HEK293 (cell line): ENCODE measurements around the gene TBX4.

ENCODE experiments used
- CTCF ChIA-PET: fragments of 350-600 bp; formaldehyde crosslinking; extraction: SDS; loops from one replicate; lab custom pipeline; 2021; ENCODE audit warnings: antibody characterized with exemption; lab: Yijun Ruan, JAX
- POLR2A ChIA-PET: fragments of 300-600 bp; formaldehyde crosslinking; extraction: SDS; loops from one replicate; lab custom pipeline; 2020; ENCODE audit warnings: antibody characterized with exemption, inconsistent platforms; lab: Yijun Ruan, JAX
- H3K27ac ChIP-seq: fragments of 200-500 bp; sonication (Bioruptor generic); 2 replicates; pipeline ENCODE4 v1.5.1; 2014; ENCODE audit warnings: low read depth, low read length, control low read depth, inconsistent platforms; ENCODE audit errors: extremely low read depth
- H3K36me3 ChIP-seq, 2 experiments: fragments of 200-500 bp in 1 of 2; sonication (Bioruptor generic) in 1 of 2; 1 replicate in 1 of 2; 2 replicates in 1 of 2; pipeline ENCODE4 v1.5.1; 2014 to 2017; ENCODE audit warnings: inconsistent platforms in 2 of 2, low read length in 2 of 2; ENCODE audit not compliant: control insufficient read depth in 2 of 2, insufficient read depth in 1 of 2
- H3K4me1 ChIP-seq: fragments of 200-500 bp; sonication (Bioruptor generic); 2 replicates; pipeline ENCODE4 v1.5.1; 2014; ENCODE audit warnings: mild to moderate bottlenecking, low read length, inconsistent platforms; ENCODE audit not compliant: control insufficient read depth, insufficient read depth
- H3K4me3 ChIP-seq: 2 replicates; pipeline ENCODE4 v1.5.1; 2011; ENCODE audit warnings: low read depth, mild to moderate bottlenecking, control low read depth, low read length, moderate library complexity
- H3K9me3 ChIP-seq: fragments of 200-500 bp; sonication (Bioruptor generic); 2 replicates; pipeline ENCODE4 v1.5.1; 2014; ENCODE audit warnings: low read depth, low read length, inconsistent platforms; ENCODE audit not compliant: control insufficient read depth, insufficient read depth
- IKZF3 ChIP-seq: fragments of 450-650 bp; IDR thresholded peaks from 2 replicates; pipeline ENCODE4 v1.5.0; 2018; ENCODE audit warnings: missing biosample characterization, mild to moderate bottlenecking, missing genetic modification characterization, moderate library complexity
- KLF16 ChIP-seq: fragments of 450-650 bp; formaldehyde crosslinking; IDR thresholded peaks from 2 replicates; pipeline ENCODE4 v1.5.1; 2017; ENCODE audit warnings: missing biosample characterization, missing genetic modification characterization
- KLF9 ChIP-seq: fragments of 450-650 bp; formaldehyde crosslinking; IDR thresholded peaks from 2 replicates; pipeline ENCODE4 v1.5.1; 2016; ENCODE audit warnings: missing biosample characterization, missing genetic modification characterization, low read depth
- PRDM4 ChIP-seq: fragments of 450-650 bp; formaldehyde crosslinking; IDR thresholded peaks from 2 replicates; pipeline ENCODE4 v1.5.1; 2017; ENCODE audit warnings: missing biosample characterization, missing genetic modification characterization
- REPIN1 ChIP-seq: fragments of 450-650 bp; formaldehyde crosslinking; IDR thresholded peaks from 2 replicates; pipeline ENCODE4 v1.5.1; 2017; ENCODE audit warnings: missing biosample characterization, missing genetic modification characterization, low read depth
- SP7 ChIP-seq: fragments of 450-650 bp; formaldehyde crosslinking; IDR thresholded peaks from 2 replicates; pipeline ENCODE4 v1.5.1; 2016; ENCODE audit warnings: missing biosample characterization, missing genetic modification characterization
- TRIM28 ChIP-seq: IDR thresholded peaks from 2 replicates; pipeline ENCODE4 v1.6.1; 2011; ENCODE audit warnings: low read length, control low read depth, borderline replicate concordance
- YY1 ChIP-seq: fragments of 450-650 bp; formaldehyde crosslinking; IDR thresholded peaks from 2 replicates; pipeline ENCODE4 v1.5.1; 2018; ENCODE audit warnings: missing biosample characterization, missing genetic modification characterization
- ZBTB10 ChIP-seq: fragments of 450-650 bp; formaldehyde crosslinking; IDR thresholded peaks from 2 replicates; pipeline ENCODE4 v1.5.1; 2016; ENCODE audit warnings: missing biosample characterization, missing genetic modification characterization
- ZBTB17 ChIP-seq: fragments of 450-650 bp; formaldehyde crosslinking; IDR thresholded peaks from 2 replicates; pipeline ENCODE4 v1.5.1; 2016; ENCODE audit warnings: missing biosample characterization, missing genetic modification characterization
- ZNF133 ChIP-seq: fragments of 450-650 bp; formaldehyde crosslinking; IDR thresholded peaks from 2 replicates; pipeline ENCODE4 v1.5.1; 2016; ENCODE audit warnings: missing biosample characterization, missing genetic modification characterization
- ZNF362 ChIP-seq: fragments of 450-650 bp; formaldehyde crosslinking; IDR thresholded peaks from 2 replicates; pipeline ENCODE4 v1.5.1; 2016; ENCODE audit warnings: missing biosample characterization, missing genetic modification characterization
- ZNF398 ChIP-seq: fragments of 450-650 bp; formaldehyde crosslinking; IDR thresholded peaks from 2 replicates; pipeline ENCODE4 v1.5.1; 2017; ENCODE audit warnings: missing biosample characterization, missing genetic modification characterization
- ZNF529 ChIP-seq: fragments of 450-650 bp; formaldehyde crosslinking; IDR thresholded peaks from 2 replicates; pipeline ENCODE4 v1.5.1; 2017; ENCODE audit warnings: missing genetic modification characterization, missing biosample characterization; ENCODE audit not compliant: insufficient replicate concordance
- ZNF548 ChIP-seq: fragments of 450-650 bp; formaldehyde crosslinking; IDR thresholded peaks from 2 replicates; pipeline ENCODE4 v1.5.1; 2016; ENCODE audit warnings: missing biosample characterization, missing genetic modification characterization
- ZNF580 ChIP-seq: fragments of 450-650 bp; formaldehyde crosslinking; IDR thresholded peaks from 2 replicates; pipeline ENCODE4 v1.5.1; 2016; ENCODE audit warnings: missing biosample characterization, missing genetic modification characterization
- ZNF629 ChIP-seq: fragments of 450-650 bp; formaldehyde crosslinking; IDR thresholded peaks from 2 replicates; pipeline ENCODE4 v1.5.1; 2017; ENCODE audit warnings: missing biosample characterization, missing genetic modification characterization
- ZSCAN30 ChIP-seq: fragments of 450-650 bp; IDR thresholded peaks from 2 replicates; pipeline ENCODE4 v1.5.1; 2018; ENCODE audit warnings: missing biosample characterization, mild to moderate bottlenecking, missing genetic modification characterization, moderate library complexity
- ZXDB ChIP-seq: fragments of 450-650 bp; formaldehyde crosslinking; IDR thresholded peaks from 2 replicates; pipeline ENCODE4 v1.5.1; 2016; ENCODE audit warnings: missing biosample characterization, missing genetic modification characterization
- TF ChIP-seq, protein P1 (sequence below): fragments of 450-650 bp; formaldehyde crosslinking; conservative IDR thresholded peaks from 2 replicates; pipeline ENCODE4 v1.5.1; 2016; ENCODE audit warnings: low read depth, missing biosample characterization, missing genetic modification characterization

The TBX4 gene

DNA sequence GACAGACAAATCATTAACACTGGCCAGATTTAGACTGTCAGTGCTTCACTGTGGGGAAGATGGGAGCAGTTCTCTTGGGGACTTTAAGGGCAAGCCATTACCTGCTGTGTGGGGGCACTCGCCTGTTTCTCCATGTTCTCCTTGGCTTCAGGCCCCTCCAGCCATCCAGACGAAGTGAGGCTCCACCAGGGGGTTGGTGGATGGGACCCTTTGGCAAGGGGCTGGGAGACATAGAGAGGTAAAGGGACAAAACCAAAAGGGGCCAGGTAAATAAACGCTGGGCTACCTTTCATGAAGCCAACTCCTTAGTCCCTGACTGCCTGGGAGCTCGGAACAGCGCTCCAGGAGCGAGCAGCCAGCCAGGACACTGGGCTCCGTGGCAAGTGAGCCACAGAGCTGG is 14.0 kb downstream of the TBX4 start:
- Histone ChIP-seq H3K4me3 (no peak overlapping the region), H3K36me3 (no peaks in the 10 kb centered on the region), H3K27ac (no peak overlapping the region), H3K4me1 (peaks cover 6% of the 10 kb centered on the region), H3K9me3 (no peaks in the 10 kb centered on the region)
- ChIA-PET POLR2A (no interaction called here), CTCF (interaction anchor here (0.7 to 0.9 kb wide), 2 partner anchors 38 to 84 kb away, joined by 3 read pairs; no protein-coding TSS in a partner anchor)
- no peak for TF ChIP-seq ZSCAN30
- TF ChIP-seq KLF9 (tag by site-specific recombination) = no peak
- no peak for TF ChIP-seq REPIN1 (tag by site-specific recombination)
- no peak for TF ChIP-seq ZNF398 (tag by site-specific recombination)
- no peak for TF ChIP-seq ZNF133 (tag by site-specific recombination)

DNA sequence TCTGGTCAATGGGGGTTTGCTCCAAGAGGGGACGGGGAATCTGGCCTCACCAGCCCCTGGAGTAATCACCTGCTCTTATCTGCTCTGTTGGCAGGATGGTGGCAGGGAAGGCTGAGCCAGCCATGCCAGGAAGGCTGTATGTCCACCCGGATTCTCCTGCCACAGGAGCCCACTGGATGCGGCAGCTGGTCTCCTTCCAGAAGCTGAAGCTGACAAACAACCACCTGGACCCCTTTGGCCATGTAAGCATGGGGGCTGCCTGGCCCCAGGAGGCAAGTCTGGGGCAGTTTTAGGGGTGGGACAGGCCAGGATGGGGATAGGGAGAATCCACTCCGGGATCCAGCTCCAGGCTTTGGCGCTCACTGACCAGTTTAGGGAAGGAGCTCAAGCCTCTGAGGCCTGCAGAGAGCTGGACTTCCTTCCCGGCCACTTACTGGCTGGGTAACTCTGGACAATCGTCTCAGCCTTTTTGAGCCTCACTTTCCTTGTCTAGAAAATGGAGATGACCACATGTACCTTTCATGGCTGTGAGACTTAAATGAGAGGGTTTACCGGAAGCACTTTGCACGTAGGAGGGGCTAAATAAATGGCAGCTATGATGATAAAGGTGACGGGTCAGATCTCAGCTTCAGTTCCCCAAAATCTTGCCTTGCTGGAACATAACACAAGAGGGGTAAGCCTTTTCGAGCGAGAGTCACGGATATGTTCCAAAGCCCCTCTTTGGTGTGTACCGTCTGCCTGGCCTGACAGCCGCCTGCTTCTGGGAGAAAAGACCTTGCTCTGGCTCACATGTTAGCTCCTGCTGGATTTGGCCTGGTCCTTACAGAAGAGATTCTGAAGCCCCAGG is 15.4 kb downstream of the TBX4 start:
- CTCF ChIA-PET = interaction anchor here (0.5 to 1.5 kb wide), 13 partner anchors 14 to 1246 kb away, joined by 3 to 9 read pairs (median 4); no protein-coding TSS in a partner anchor
- 0 out of 2 replicates have a peak, but pooled peaks have one; percentile 45 for TF ChIP-seq IKZF3 (tag by site-specific recombination)
- no peak for TF ChIP-seq ZNF529 (tag by site-specific recombination)
- TF ChIP-seq ZBTB10 = 0 out of 2 replicates have a peak, but pooled peaks have one; percentile 44
- TF ChIP-seq YY1 = 0 out of 2 replicates have a peak, but pooled peaks have one; percentile 16
- TF ChIP-seq TRIM28 = peak; percentile 51; the same call in 1 of the 2 replicates
- 0 out of 2 replicates have a peak, but pooled peaks have one; percentile 15 for TF ChIP-seq PRDM4 (tag by site-specific recombination)
- 0 out of 2 replicates have a peak, but pooled peaks have one; percentile 21 for TF ChIP-seq SP7
- TF ChIP-seq KLF16 = 0 out of 2 replicates have a peak, but pooled peaks have one; percentile 44
- no peak for TF ChIP-seq ZNF362 (tag by site-specific recombination)
- no peak for TF ChIP-seq ZNF629
- TF ChIP-seq, protein P1, sequence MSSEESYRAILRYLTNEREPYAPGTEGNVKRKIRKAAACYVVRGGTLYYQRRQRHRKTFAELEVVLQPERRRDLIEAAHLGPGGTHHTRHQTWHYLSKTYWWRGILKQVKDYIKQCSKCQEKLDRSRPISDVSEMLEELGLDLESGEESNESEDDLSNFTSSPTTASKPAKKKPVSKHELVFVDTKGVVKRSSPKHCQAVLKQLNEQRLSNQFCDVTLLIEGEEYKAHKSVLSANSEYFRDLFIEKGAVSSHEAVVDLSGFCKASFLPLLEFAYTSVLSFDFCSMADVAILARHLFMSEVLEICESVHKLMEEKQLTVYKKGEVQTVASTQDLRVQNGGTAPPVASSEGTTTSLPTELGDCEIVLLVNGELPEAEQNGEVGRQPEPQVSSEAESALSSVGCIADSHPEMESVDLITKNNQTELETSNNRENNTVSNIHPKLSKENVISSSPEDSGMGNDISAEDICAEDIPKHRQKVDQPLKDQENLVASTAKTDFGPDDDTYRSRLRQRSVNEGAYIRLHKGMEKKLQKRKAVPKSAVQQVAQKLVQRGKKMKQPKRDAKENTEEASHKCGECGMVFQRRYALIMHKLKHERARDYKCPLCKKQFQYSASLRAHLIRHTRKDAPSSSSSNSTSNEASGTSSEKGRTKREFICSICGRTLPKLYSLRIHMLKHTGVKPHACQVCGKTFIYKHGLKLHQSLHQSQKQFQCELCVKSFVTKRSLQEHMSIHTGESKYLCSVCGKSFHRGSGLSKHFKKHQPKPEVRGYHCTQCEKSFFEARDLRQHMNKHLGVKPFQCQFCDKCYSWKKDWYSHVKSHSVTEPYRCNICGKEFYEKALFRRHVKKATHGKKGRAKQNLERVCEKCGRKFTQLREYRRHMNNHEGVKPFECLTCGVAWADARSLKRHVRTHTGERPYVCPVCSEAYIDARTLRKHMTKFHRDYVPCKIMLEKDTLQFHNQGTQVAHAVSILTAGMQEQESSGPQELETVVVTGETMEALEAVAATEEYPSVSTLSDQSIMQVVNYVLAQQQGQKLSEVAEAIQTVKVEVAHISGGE = 0 out of 2 replicates have a peak, but pooled peaks have one; percentile 15
- 0 out of 2 replicates have a peak, but pooled peaks have one; percentile 35 for TF ChIP-seq ZNF580 (tag by site-specific recombination)
- peak; percentile 78 for TF ChIP-seq ZBTB17
- TF ChIP-seq ZNF548 = no peak
- peak; percentile 55; the same call in 1 of the 2 replicates for TF ChIP-seq ZXDB

More for the DNA sequence above, 15.4 kb downstream of the TBX4 start:
- Histone ChIP-seq H3K27ac (no peak overlapping the region), H3K4me3 (no peak overlapping the region), H3K9me3 (no peaks in the 10 kb centered on the region), H3K36me3 (no peaks in the 10 kb centered on the region), H3K4me1 (peaks cover 6% of the 10 kb centered on the region)
- POLR2A ChIA-PET = interaction anchor here (1.4 to 2.2 kb wide), 5 partner anchors 14 to 40 kb away, joined by 3 to 12 read pairs (median 5); no protein-coding TSS in a partner anchor
